NCI-H2227 treated with DMSO at 0.1 percent for 48 hours (cell line): ENCODE results near the gene ME2.
"Not testable (repeated sequence)": the region's sequence is repeated elsewhere in the genome, so short reads cannot be mapped to it uniquely, and the experiment has no call there.

Source experiments
- DNase-seq: peaks from one replicate; lab custom pipeline; 2025; lab: John Stamatoyannopoulos, UW

ME2 gene

GRCh38 chr18:50861617-50862016 lies 17.3 kb upstream of the ME2 start:
- no peak for DNase-seq

- DNase-seq: no peak
Measured at GRCh38 chr18:50862401-50862800, 16.5 kb upstream of the ME2 start.

GRCh38 chr18:50863840-50864375 lies 15.0 kb upstream of the ME2 start:
- no peak for DNase-seq

GRCh38 chr18:50866765-50867164 lies 12.2 kb upstream of the ME2 start:
- no peak for DNase-seq

- DNase-seq: no peak
Measured at GRCh38 chr18:50869150-50869549, 9.8 kb upstream of the ME2 start.

- no peak for DNase-seq
Measured at GRCh38 chr18:50870138-50870845, 8.6 kb upstream of the ME2 start.

GRCh38 chr18:50871846-50872245 lies 7.1 kb upstream of the ME2 start:
- DNase-seq: no peak

GRCh38 chr18:50875966-50876536 lies 2.9 kb upstream of the ME2 start:
- DNase-seq: no peak

GRCh38 chr18:50877545-50878265 lies 1.2 kb upstream of the ME2 start:
- DNase-seq: no peak

- DNase-seq: peak; percentile 40
Measured at GRCh38 chr18:50879302-50880118, 592 bp downstream of the ME2 start.

GRCh38 chr18:50880119-50880465 lies 1.2 kb downstream of the ME2 start:
- no peak for DNase-seq

GRCh38 chr18:50880944-50881343 lies 2.0 kb downstream of the ME2 start:
- not testable (repeated sequence) for DNase-seq

- no peak for DNase-seq
Measured at GRCh38 chr18:50886929-50887328, 8.0 kb downstream of the ME2 start.

- DNase-seq: no peak
Measured at GRCh38 chr18:50895350-50896045, 16.6 kb downstream of the ME2 start.

GRCh38 chr18:50896093-50896492 lies 17.2 kb downstream of the ME2 start:
- no peak for DNase-seq

- DNase-seq: no peak
Measured at GRCh38 chr18:50898919-50899318, 20.0 kb downstream of the ME2 start.

GRCh38 chr18:50902797-50903196 lies 23.9 kb downstream of the ME2 start:
- no peak for DNase-seq

- DNase-seq: no peak
Measured at GRCh38 chr18:50906843-50907242, 27.9 kb downstream of the ME2 start.

- DNase-seq: no peak
Measured at GRCh38 chr18:50909261-50909660, 30.3 kb downstream of the ME2 start.

- no peak for DNase-seq
Measured at GRCh38 chr18:50911006-50911405, 32.1 kb downstream of the ME2 start.

- no peak for DNase-seq
Measured at GRCh38 chr18:50917021-50917420, 38.1 kb downstream of the ME2 start.

GRCh38 chr18:50918153-50918552 lies 39.2 kb downstream of the ME2 start:
- DNase-seq: no peak
